SK-N-SH (cell line): ENCODE results near the gene MARCHF3.

Experiments used
- EP300 ChIP-seq, 2 experiments: IDR thresholded peaks; 2 replicates each; pipeline versions ENCODE4 v1.4.0 to v1.6.1; 2012; ENCODE audit warnings: borderline replicate concordance in 1 of 2, low read depth in 1 of 2, low read length in 1 of 2
- EZH2phosphoT487 ChIP-seq: fragments of 200-600 bp; sonication (generic); IDR thresholded peaks from 2 replicates; pipeline ENCODE4 v1.6.1; 2017; ENCODE audit warnings: low read depth, mixed run types, mild to moderate bottlenecking, antibody characterized with exemption, moderate library complexity, borderline replicate concordance
- MXI1 ChIP-seq: IDR thresholded peaks from 2 replicates; pipeline ENCODE4 v1.6.1; 2012; ENCODE audit warnings: mild to moderate bottlenecking, low read depth, low read length, improper control_type of control experiment
- NRF1 ChIP-seq: IDR thresholded peaks from 2 replicates; pipeline ENCODE4 v1.6.1; 2012; ENCODE audit warnings: low read depth, mild to moderate bottlenecking, low read length
- POLR2AphosphoS5 ChIP-seq: IDR thresholded peaks from 2 replicates; pipeline ENCODE4 v1.6.1; 2012; ENCODE audit warnings: low read depth, low read length
- RAD21 ChIP-seq: IDR thresholded peaks from 2 replicates; pipeline ENCODE4 v1.6.1; 2012; ENCODE audit warnings: mild to moderate bottlenecking, low read length
- TAF1 ChIP-seq: IDR thresholded peaks from 2 replicates; pipeline ENCODE4 v1.6.1; 2012; ENCODE audit warnings: low read depth, mild to moderate bottlenecking, low read length, moderate library complexity, borderline replicate concordance
- TCF12 ChIP-seq: IDR thresholded peaks from 2 replicates; pipeline ENCODE4 v1.4.0; 2012
- TEAD4 ChIP-seq: IDR thresholded peaks from 2 replicates; pipeline ENCODE4 v1.4.0; 2012; ENCODE audit warnings: mild to moderate bottlenecking, borderline replicate concordance; ENCODE audit not compliant: insufficient read depth
- YY1 ChIP-seq: IDR thresholded peaks from 2 replicates; pipeline ENCODE4 v1.4.0; 2012; ENCODE audit warnings: low read depth, mild to moderate bottlenecking
- TF ChIP-seq, protein P1 (sequence below): fragments of 200-600 bp; sonication (generic); IDR thresholded peaks from 2 replicates; pipeline ENCODE4 v1.6.1; 2017; ENCODE audit warnings: antibody characterized with exemption, mild to moderate bottlenecking, moderate library complexity
- TF ChIP-seq, protein P2 (sequence below): IDR thresholded peaks from 2 replicates; pipeline ENCODE4 v1.6.1; 2012; ENCODE audit warnings: mild to moderate bottlenecking, low read depth, low read length, moderate library complexity

DNA sequence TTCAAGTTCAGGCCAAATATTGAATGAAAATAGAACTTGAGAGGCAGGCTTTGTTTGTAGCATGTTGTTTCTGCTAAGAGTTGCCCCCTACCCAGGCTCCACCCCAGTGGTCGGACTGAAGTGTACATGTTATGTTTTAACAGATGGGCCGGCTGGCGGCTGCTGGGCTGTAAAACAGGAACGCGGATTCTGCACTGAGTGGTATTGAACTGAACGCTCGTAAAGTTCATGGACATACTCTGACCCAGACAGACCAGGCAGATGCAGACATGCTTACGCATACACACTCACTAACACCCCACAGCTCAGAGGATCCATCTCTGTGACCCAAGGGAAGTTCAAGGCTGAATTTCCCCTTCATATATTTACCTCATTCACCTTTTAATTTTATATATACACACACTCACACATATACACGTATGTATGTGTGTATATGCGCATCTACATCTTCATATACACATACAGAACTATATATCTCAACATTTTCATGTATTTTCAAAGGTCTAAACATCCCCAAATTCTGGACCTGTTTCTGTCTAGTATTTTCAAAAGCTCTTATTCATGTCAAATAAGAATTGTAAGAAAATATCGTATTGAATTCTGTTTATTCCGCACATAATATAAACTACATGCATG, 1.4 kb downstream of the MARCHF3 start:
- TF ChIP-seq TCF12 (no peak), EP300 (IDR thresholded peaks at IDR 0.05; ENCODE audit: borderline replicate concordance in 1 of 2, low read depth in 1 of 2, low read length in 1 of 2) (no peak), POLR2AphosphoS5 (no peak), MXI1 (no peak), RAD21 (no peak), TEAD4 (no peak), NRF1 (no peak), EZH2phosphoT487 (no peak), YY1 (no peak), TAF1 (no peak)
- TF ChIP-seq, protein P1, sequence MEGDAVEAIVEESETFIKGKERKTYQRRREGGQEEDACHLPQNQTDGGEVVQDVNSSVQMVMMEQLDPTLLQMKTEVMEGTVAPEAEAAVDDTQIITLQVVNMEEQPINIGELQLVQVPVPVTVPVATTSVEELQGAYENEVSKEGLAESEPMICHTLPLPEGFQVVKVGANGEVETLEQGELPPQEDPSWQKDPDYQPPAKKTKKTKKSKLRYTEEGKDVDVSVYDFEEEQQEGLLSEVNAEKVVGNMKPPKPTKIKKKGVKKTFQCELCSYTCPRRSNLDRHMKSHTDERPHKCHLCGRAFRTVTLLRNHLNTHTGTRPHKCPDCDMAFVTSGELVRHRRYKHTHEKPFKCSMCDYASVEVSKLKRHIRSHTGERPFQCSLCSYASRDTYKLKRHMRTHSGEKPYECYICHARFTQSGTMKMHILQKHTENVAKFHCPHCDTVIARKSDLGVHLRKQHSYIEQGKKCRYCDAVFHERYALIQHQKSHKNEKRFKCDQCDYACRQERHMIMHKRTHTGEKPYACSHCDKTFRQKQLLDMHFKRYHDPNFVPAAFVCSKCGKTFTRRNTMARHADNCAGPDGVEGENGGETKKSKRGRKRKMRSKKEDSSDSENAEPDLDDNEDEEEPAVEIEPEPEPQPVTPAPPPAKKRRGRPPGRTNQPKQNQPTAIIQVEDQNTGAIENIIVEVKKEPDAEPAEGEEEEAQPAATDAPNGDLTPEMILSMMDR = no peak
- TF ChIP-seq, protein P2, sequence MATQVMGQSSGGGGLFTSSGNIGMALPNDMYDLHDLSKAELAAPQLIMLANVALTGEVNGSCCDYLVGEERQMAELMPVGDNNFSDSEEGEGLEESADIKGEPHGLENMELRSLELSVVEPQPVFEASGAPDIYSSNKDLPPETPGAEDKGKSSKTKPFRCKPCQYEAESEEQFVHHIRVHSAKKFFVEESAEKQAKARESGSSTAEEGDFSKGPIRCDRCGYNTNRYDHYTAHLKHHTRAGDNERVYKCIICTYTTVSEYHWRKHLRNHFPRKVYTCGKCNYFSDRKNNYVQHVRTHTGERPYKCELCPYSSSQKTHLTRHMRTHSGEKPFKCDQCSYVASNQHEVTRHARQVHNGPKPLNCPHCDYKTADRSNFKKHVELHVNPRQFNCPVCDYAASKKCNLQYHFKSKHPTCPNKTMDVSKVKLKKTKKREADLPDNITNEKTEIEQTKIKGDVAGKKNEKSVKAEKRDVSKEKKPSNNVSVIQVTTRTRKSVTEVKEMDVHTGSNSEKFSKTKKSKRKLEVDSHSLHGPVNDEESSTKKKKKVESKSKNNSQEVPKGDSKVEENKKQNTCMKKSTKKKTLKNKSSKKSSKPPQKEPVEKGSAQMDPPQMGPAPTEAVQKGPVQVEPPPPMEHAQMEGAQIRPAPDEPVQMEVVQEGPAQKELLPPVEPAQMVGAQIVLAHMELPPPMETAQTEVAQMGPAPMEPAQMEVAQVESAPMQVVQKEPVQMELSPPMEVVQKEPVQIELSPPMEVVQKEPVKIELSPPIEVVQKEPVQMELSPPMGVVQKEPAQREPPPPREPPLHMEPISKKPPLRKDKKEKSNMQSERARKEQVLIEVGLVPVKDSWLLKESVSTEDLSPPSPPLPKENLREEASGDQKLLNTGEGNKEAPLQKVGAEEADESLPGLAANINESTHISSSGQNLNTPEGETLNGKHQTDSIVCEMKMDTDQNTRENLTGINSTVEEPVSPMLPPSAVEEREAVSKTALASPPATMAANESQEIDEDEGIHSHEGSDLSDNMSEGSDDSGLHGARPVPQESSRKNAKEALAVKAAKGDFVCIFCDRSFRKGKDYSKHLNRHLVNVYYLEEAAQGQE = no peak
